ENCODE results near the gene OTULIN.

GRCh38 chr5:14726066-14726838 is 61.7 kb downstream of the OTULIN start:
- TF ChIP-seq, protein P1, sequence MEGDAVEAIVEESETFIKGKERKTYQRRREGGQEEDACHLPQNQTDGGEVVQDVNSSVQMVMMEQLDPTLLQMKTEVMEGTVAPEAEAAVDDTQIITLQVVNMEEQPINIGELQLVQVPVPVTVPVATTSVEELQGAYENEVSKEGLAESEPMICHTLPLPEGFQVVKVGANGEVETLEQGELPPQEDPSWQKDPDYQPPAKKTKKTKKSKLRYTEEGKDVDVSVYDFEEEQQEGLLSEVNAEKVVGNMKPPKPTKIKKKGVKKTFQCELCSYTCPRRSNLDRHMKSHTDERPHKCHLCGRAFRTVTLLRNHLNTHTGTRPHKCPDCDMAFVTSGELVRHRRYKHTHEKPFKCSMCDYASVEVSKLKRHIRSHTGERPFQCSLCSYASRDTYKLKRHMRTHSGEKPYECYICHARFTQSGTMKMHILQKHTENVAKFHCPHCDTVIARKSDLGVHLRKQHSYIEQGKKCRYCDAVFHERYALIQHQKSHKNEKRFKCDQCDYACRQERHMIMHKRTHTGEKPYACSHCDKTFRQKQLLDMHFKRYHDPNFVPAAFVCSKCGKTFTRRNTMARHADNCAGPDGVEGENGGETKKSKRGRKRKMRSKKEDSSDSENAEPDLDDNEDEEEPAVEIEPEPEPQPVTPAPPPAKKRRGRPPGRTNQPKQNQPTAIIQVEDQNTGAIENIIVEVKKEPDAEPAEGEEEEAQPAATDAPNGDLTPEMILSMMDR (IDR thresholded peaks at IDR 0.05; ENCODE audit: low read depth, low read length, missing input control): no peak
- TF ChIP-seq GABPA (IDR thresholded peaks at IDR 0.05 in 1 of 2, conservative IDR thresholded peaks at IDR 0.05 in 1 of 2) (no peak), EGR1 (IDR thresholded peaks at IDR 0.05; ENCODE audit: low read depth in 2 of 2) (no peak), REST (IDR thresholded peaks at IDR 0.05) (no peak), YY1 (IDR thresholded peaks at IDR 0.05) (no peak), RAD21 (IDR thresholded peaks at IDR 0.05) (no peak), JUND (IDR thresholded peaks at IDR 0.05) (no peak), TAF1 (conservative IDR thresholded peaks at IDR 0.05) (no peak), HNF4A (conservative IDR thresholded peaks at IDR 0.05) (no peak)
- TF ChIP-seq, protein P2, sequence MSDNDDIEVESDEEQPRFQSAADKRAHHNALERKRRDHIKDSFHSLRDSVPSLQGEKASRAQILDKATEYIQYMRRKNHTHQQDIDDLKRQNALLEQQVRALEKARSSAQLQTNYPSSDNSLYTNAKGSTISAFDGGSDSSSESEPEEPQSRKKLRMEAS (IDR thresholded peaks at IDR 0.05): no peak

Data from liver (tissue), 3 donors.